ENCODE measurements around the gene CLCNKB. TPM values are rescaled to one million over a fixed set of nuclear protein-coding genes. Genes with fewer than 3 reads are reported as not detected.
A peak's percentile ranks its signal among the peaks of the same experiment; 100 is the strongest.
"Not testable (repeated sequence)": the region's sequence is repeated elsewhere in the genome, so short reads cannot be mapped to it uniquely, and the experiment has no call there.

The CLCNKB gene
- total RNA-seq, 1 donor from 2014 or later = 0.97 TPM

GRCh38 chr1:16050328-16050727, 6.7 kb downstream of the CLCNKB start:
- Histone ChIP-seq H3K9ac (no peak overlapping the region), H3K4me1 (peaks cover 10% of the 10 kb centered on the region), H2AFZ (replicated peaks) (no peak overlapping the region), H3K79me2 (ENCODE audit: low read depth) (no peaks in the 10 kb centered on the region), H3K9me3 (ENCODE audit: low read depth) (no peaks in the 10 kb centered on the region), H3K27ac (no peak overlapping the region), H3K4me2 (no peak overlapping the region), H4K20me1 (ENCODE audit: low read depth) (no peaks in the 10 kb centered on the region), H3K36me3 (no peaks in the 10 kb centered on the region), H3K27me3 (peaks cover 8% of the 10 kb centered on the region), H3K4me3 (no peak overlapping the region), H3F3A (ENCODE audit: low read depth) (peaks cover 12% of the 10 kb centered on the region)
- peaks cover 17% of the 10 kb centered on the region for H3K4me1 Mint-ChIP-seq
- DNase-seq (ENCODE audit: low spot score) = peak; percentile 46
- peaks cover 13% of the 10 kb centered on the region for H3K27me3 Mint-ChIP-seq (ENCODE audit: insufficient read depth, low read depth)
- H3K4me3 Mint-ChIP-seq = peak overlapping the region; percentile 64
- TF ChIP-seq EZH2phosphoT487 (IDR thresholded peaks at IDR 0.05) = no peak
- no peak for TF ChIP-seq CTCF (IDR thresholded peaks at IDR 0.05)
- H3K27ac Mint-ChIP-seq = no peak overlapping the region
- H3K9me3 Mint-ChIP-seq = no peaks in the 10 kb centered on the region
- H3K36me3 Mint-ChIP-seq = no peaks in the 10 kb centered on the region

- Histone ChIP-seq H3K36me3 (no peaks in the 10 kb centered on the region), H3F3A (ENCODE audit: low read depth) (peaks cover 16% of the 10 kb centered on the region), H3K4me3 (no peak overlapping the region), H4K20me1 (ENCODE audit: low read depth) (no peaks in the 10 kb centered on the region), H3K4me1 (peaks cover 10% of the 10 kb centered on the region), H2AFZ (replicated peaks) (no peak overlapping the region), H3K79me2 (ENCODE audit: low read depth) (no peaks in the 10 kb centered on the region), H3K27me3 (peaks cover 8% of the 10 kb centered on the region), H3K9me3 (ENCODE audit: low read depth) (no peaks in the 10 kb centered on the region), H3K4me2 (no peak overlapping the region), H3K27ac (no peak overlapping the region), H3K9ac (no peak overlapping the region)
- H3K9me3 Mint-ChIP-seq = no peaks in the 10 kb centered on the region
- DNase-seq (ENCODE audit: low spot score) = no peak
- H3K36me3 Mint-ChIP-seq = no peaks in the 10 kb centered on the region
- H3K4me1 Mint-ChIP-seq = peaks cover 20% of the 10 kb centered on the region
- peak overlapping the region; percentile 60 for H3K27ac Mint-ChIP-seq
- H3K4me3 Mint-ChIP-seq = peak overlapping the region; percentile 58
- no peak for TF ChIP-seq EZH2 (IDR thresholded peaks at IDR 0.05)
- TF ChIP-seq EZH2phosphoT487 (IDR thresholded peaks at IDR 0.05) = no peak
- TF ChIP-seq CTCF (IDR thresholded peaks at IDR 0.05) = no peak
- H3K27me3 Mint-ChIP-seq (ENCODE audit: insufficient read depth, low read depth) = peaks cover 13% of the 10 kb centered on the region
Measured at GRCh38 chr1:16051039-16051438, 7.5 kb downstream of the CLCNKB start.

GRCh38 chr1:16051949-16052348, 8.4 kb downstream of the CLCNKB start:
- H3K36me3 Mint-ChIP-seq; H4K20me1 ChIP-seq (ENCODE audit: low read depth); H3K4me2 ChIP-seq; H3K4me3 Mint-ChIP-seq; H3K4me1 ChIP-seq; H3K27ac Mint-ChIP-seq; H3K9me3 ChIP-seq (ENCODE audit: low read depth); H2AFZ ChIP-seq (replicated peaks); H3K4me3 ChIP-seq; H3K36me3 ChIP-seq; H3K27me3 ChIP-seq; H3K27ac ChIP-seq; H3K79me2 ChIP-seq (ENCODE audit: low read depth); H3K9me3 Mint-ChIP-seq; H3K9ac ChIP-seq; DNase-seq (ENCODE audit: low spot score): not testable (repeated sequence)
- Mint-ChIP-seq H3K27me3 (ENCODE audit: insufficient read depth, low read depth) (peaks cover 11% of the 10 kb centered on the region), H3K4me1 (peaks cover 19% of the 10 kb centered on the region)
- H3F3A ChIP-seq (ENCODE audit: low read depth) = peaks cover 16% of the 10 kb centered on the region

GRCh38 chr1:16053781-16054502, 10.4 kb downstream of the CLCNKB start:
- H3K9ac ChIP-seq = no peak overlapping the region
- peaks cover 8% of the 10 kb centered on the region for H3K4me1 ChIP-seq
- no peaks in the 10 kb centered on the region for H3K27me3 ChIP-seq
- H3K27ac ChIP-seq = no peak overlapping the region
- Mint-ChIP-seq H3K36me3 (no peaks in the 10 kb centered on the region), H3K9me3 (no peaks in the 10 kb centered on the region), H3K27me3 (ENCODE audit: insufficient read depth, low read depth) (peaks cover 4% of the 10 kb centered on the region), H3K4me1 (peaks cover 19% of the 10 kb centered on the region), H3K27ac (no peak overlapping the region), H3K4me3 (no peak overlapping the region)
- H3K79me2 ChIP-seq (ENCODE audit: low read depth) = no peaks in the 10 kb centered on the region
- H3K4me2 ChIP-seq = no peak overlapping the region
- no peak for TF ChIP-seq EZH2phosphoT487 (IDR thresholded peaks at IDR 0.05)
- no peak for TF ChIP-seq CTCF (IDR thresholded peaks at IDR 0.05)
- TF ChIP-seq EZH2 (IDR thresholded peaks at IDR 0.05) = no peak
- DNase-seq (ENCODE audit: low spot score) = no peak
- H2AFZ ChIP-seq (replicated peaks) = no peak overlapping the region
- H4K20me1 ChIP-seq (ENCODE audit: low read depth) = no peaks in the 10 kb centered on the region
- no peaks in the 10 kb centered on the region for H3K36me3 ChIP-seq
- no peak overlapping the region for H3K4me3 ChIP-seq
- H3F3A ChIP-seq (ENCODE audit: low read depth) = peaks cover 9% of the 10 kb centered on the region
- H3K9me3 ChIP-seq (ENCODE audit: low read depth) = no peaks in the 10 kb centered on the region
